Adipocyte (in vitro differentiated cells): ENCODE measurements around the gene C12orf57.

Experiments used
- DNase-seq: peaks from one replicate; pipeline ENCODE4 v3.0.0-alpha.2; 2015; ENCODE audit warnings: low read depth
- H3K27me3 ChIP-seq: replicated peaks from 2 replicates; pipeline ENCODE4 v1.7.0; 2013; ENCODE audit warnings: mild to moderate bottlenecking, low read length, moderate library complexity; ENCODE audit not compliant: control insufficient read depth, insufficient read depth
- H3K36me3 ChIP-seq: 2 replicates; pipeline ENCODE4 v1.7.0; 2013; ENCODE audit warnings: low read length, mild to moderate bottlenecking, moderate library complexity; ENCODE audit not compliant: control insufficient read depth, insufficient read depth, severe bottlenecking
- H3K4me1 ChIP-seq: 2 replicates; pipeline ENCODE4 v1.7.0; 2013; ENCODE audit warnings: mild to moderate bottlenecking, low read length, moderate library complexity; ENCODE audit not compliant: control insufficient read depth, insufficient read depth
- H3K4me3 ChIP-seq: 2 replicates; pipeline ENCODE4 v1.7.0; 2013; ENCODE audit warnings: mild to moderate bottlenecking, low read length, moderate library complexity
- H3K9ac ChIP-seq: 2 replicates; pipeline ENCODE4 v1.7.0; 2013; ENCODE audit warnings: mild to moderate bottlenecking, low read length, moderate library complexity
- H3K9me3 ChIP-seq: 2 replicates; pipeline ENCODE4 v1.7.0; 2013; ENCODE audit warnings: mild to moderate bottlenecking, low read length, moderate library complexity; ENCODE audit not compliant: control insufficient read depth

C12orf57 gene

GRCh38 chr12:6909421-6910145 lies 34.2 kb upstream of the C12orf57 start:
- DNase-seq, result no peak
- Histone ChIP-seq H3K36me3 (no peaks in the 10 kb centered on the region), H3K4me1 (peaks cover 12% of the 10 kb centered on the region), H3K9ac (no peak overlapping the region), H3K4me3 (no peak overlapping the region), H3K9me3 (no peaks in the 10 kb centered on the region), H3K27me3 (no peaks in the 10 kb centered on the region)

DNA sequence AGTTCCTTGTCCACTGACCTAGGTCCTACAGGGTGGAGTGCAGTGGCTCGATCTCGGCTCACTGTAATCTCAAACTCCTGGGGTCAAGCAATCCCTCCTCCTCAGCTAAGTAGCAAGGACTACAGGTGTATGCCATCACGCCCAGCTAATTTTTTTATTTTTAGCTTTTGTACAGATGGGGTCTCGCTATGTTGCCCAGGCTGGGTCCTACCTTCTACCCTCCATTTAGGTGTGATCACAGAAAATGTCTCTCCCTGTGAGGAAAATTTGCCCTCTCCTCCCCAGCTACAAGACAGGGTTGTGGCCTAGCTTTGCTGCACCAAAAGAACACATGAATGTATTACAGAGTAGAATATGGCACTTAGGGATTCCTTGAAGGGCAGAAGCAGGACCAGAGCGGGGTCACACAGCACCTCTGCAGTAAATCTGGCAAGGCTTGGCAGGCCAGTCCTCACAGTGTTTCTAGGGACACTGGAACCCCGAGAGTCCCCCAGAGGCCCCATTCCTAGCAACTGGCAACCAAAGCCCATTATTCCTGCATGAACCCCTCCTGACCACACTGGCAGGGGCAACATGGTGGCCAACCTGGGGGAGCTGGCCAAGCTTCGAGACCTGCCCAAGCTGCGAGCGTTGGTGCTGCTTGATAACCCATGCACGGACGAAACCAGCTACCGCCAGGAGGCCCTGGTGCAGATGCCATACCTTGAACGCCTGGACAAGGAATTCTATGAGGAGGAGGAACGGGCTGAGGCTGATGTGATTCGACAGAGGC lies 31.5 kb upstream of the C12orf57 start:
- no peak overlapping the region for H3K9ac ChIP-seq
- no peaks in the 10 kb centered on the region for H3K27me3 ChIP-seq
- H3K4me3 ChIP-seq, result no peak overlapping the region
- peaks cover 8% of the 10 kb centered on the region for H3K4me1 ChIP-seq
- no peaks in the 10 kb centered on the region for H3K9me3 ChIP-seq
- H3K36me3 ChIP-seq, result no peaks in the 10 kb centered on the region
- DNase-seq, result no peak

- H3K9me3 ChIP-seq, result no peaks in the 10 kb centered on the region
- no peaks in the 10 kb centered on the region for H3K27me3 ChIP-seq
- DNase-seq, result peak; percentile 93
- peak within 1 kb of the TSS; percentile 71 for H3K9ac ChIP-seq
- H3K4me3 ChIP-seq, result peak within 1 kb of the TSS; percentile 81
- H3K4me1 ChIP-seq, result peaks cover 8% of the 10 kb centered on the region
- H3K36me3 ChIP-seq, result no peaks in the 10 kb centered on the region
These were observed 29.4 kb upstream of the C12orf57 start, which contains the start of gene ENO2 for GRCh38 chr12:6914246-6914946. ENO2 (plus strand) TSS chr12:6914580; CDS start chr12:6915833, 1,253 bp downstream.

- Histone ChIP-seq H3K36me3 (no peaks in the 10 kb centered on the region), H3K4me3 (peak overlapping the region; percentile 81), H3K9me3 (no peaks in the 10 kb centered on the region), H3K27me3 (no peaks in the 10 kb centered on the region), H3K4me1 (peaks cover 8% of the 10 kb centered on the region), H3K9ac (peak overlapping the region; percentile 71)
- DNase-seq, result no peak
These were observed 28.7 kb upstream of the C12orf57 start for GRCh38 chr12:6914947-6915788.

DNA sequence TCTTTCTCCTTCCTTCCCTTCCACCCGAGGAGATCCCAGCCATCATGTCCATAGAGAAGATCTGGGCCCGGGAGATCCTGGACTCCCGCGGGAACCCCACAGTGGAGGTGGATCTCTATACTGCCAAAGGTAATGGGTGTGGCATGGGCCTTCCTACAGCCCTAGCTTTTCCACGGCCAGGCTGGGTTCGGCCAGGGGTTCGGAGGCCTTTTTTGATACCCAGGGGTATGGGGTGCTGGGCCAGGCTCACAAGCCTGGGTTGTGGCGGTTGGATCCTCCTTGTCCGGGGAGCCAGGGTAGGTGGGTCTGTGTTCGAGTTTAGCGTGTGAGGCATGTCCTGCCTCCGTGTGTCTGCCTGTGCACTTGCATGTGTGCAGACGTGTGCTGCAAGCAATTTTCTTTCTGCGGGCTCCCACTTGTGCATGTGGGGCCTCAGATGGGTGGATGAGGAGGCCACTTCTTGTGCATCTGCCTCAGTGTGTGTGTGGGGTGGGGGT lies 28.0 kb upstream of the C12orf57 start:
- no peaks in the 10 kb centered on the region for H3K36me3 ChIP-seq
- no peaks in the 10 kb centered on the region for H3K27me3 ChIP-seq
- no peak for DNase-seq
- H3K4me1 ChIP-seq, result peaks cover 8% of the 10 kb centered on the region
- no peak overlapping the region for H3K4me3 ChIP-seq
- no peak overlapping the region for H3K9ac ChIP-seq
- no peaks in the 10 kb centered on the region for H3K9me3 ChIP-seq

DNA sequence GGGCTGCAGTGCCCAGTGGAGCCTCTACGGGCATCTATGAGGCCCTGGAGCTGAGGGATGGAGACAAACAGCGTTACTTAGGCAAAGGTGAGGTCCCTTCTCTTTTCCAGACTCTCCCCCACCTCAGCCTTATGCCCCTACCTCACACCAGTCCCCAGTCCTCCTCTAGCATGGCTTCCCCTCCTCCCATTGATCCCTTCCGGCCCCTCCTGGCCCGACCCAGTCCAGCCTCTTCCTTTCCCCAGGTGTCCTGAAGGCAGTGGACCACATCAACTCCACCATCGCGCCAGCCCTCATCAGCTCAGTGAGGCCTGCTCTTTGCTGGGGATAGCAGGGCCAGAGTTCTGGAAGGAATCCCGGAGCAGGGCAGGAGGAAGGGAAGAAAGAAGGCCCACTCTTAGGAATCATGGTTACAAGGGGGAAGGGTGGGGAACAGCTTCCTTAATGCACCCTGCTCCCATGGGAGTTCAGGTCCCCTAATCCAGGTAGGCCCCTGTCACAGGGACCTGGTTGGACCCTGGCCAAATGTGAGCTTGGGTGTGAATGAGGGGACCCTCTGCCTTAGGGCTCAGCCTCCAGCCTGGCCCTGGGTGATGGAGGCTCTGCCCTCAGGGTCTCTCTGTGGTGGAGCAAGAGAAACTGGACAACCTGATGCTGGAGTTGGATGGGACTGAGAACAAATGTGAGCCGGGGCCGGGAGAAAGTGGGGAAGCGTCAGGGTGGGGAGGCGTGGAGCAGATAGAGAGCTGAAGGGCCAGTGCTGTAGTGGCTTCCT lies 27.2 kb upstream of the C12orf57 start:
- no peaks in the 10 kb centered on the region for H3K36me3 ChIP-seq
- DNase-seq, result no peak
- peaks cover 8% of the 10 kb centered on the region for H3K4me1 ChIP-seq
- H3K4me3 ChIP-seq, result no peak overlapping the region
- no peaks in the 10 kb centered on the region for H3K27me3 ChIP-seq
- H3K9ac ChIP-seq, result no peak overlapping the region
- no peaks in the 10 kb centered on the region for H3K9me3 ChIP-seq

- no peak for DNase-seq
- Histone ChIP-seq H3K36me3 (no peaks in the 10 kb centered on the region), H3K27me3 (no peaks in the 10 kb centered on the region), H3K4me1 (peaks cover 8% of the 10 kb centered on the region), H3K4me3 (no peak overlapping the region), H3K9me3 (no peaks in the 10 kb centered on the region), H3K9ac (no peak overlapping the region)
These were observed 26.2 kb upstream of the C12orf57 start for GRCh38 chr12:6917491-6918231.

DNA sequence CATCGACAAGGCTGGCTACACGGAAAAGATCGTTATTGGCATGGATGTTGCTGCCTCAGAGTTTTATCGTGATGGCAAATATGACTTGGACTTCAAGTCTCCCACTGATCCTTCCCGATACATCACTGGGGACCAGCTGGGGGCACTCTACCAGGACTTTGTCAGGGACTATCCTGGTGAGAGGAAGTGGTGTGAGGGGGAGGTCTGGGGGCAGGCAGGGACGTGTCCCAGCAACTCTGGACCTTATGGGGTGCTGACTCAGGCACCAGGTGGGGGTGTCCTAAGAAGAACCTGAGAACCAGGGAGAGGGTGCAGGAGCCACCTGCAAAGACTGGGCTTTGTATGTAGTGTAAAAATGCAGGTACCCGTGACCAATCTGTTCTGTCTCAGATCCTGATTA lies 24.2 kb upstream of the C12orf57 start:
- Histone ChIP-seq H3K9me3 (no peaks in the 10 kb centered on the region), H3K36me3 (no peaks in the 10 kb centered on the region), H3K4me1 (peaks cover 6% of the 10 kb centered on the region), H3K9ac (no peak overlapping the region), H3K27me3 (no peaks in the 10 kb centered on the region), H3K4me3 (no peak overlapping the region)
- DNase-seq, result no peak

- no peak for DNase-seq
- no peak overlapping the region for H3K9ac ChIP-seq
- H3K36me3 ChIP-seq, result no peaks in the 10 kb centered on the region
- H3K4me1 ChIP-seq, result peaks cover 23% of the 10 kb centered on the region
- no peaks in the 10 kb centered on the region for H3K27me3 ChIP-seq
- no peak overlapping the region for H3K4me3 ChIP-seq
- no peaks in the 10 kb centered on the region for H3K9me3 ChIP-seq
These were observed 22.3 kb upstream of the C12orf57 start for GRCh38 chr12:6921539-6921938.
